ENCODE data around the gene TTLL4.

TTLL4 gene, protein sequence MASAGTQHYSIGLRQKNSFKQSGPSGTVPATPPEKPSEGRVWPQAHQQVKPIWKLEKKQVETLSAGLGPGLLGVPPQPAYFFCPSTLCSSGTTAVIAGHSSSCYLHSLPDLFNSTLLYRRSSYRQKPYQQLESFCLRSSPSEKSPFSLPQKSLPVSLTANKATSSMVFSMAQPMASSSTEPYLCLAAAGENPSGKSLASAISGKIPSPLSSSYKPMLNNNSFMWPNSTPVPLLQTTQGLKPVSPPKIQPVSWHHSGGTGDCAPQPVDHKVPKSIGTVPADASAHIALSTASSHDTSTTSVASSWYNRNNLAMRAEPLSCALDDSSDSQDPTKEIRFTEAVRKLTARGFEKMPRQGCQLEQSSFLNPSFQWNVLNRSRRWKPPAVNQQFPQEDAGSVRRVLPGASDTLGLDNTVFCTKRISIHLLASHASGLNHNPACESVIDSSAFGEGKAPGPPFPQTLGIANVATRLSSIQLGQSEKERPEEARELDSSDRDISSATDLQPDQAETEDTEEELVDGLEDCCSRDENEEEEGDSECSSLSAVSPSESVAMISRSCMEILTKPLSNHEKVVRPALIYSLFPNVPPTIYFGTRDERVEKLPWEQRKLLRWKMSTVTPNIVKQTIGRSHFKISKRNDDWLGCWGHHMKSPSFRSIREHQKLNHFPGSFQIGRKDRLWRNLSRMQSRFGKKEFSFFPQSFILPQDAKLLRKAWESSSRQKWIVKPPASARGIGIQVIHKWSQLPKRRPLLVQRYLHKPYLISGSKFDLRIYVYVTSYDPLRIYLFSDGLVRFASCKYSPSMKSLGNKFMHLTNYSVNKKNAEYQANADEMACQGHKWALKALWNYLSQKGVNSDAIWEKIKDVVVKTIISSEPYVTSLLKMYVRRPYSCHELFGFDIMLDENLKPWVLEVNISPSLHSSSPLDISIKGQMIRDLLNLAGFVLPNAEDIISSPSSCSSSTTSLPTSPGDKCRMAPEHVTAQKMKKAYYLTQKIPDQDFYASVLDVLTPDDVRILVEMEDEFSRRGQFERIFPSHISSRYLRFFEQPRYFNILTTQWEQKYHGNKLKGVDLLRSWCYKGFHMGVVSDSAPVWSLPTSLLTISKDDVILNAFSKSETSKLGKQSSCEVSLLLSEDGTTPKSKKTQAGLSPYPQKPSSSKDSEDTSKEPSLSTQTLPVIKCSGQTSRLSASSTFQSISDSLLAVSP

DNA sequence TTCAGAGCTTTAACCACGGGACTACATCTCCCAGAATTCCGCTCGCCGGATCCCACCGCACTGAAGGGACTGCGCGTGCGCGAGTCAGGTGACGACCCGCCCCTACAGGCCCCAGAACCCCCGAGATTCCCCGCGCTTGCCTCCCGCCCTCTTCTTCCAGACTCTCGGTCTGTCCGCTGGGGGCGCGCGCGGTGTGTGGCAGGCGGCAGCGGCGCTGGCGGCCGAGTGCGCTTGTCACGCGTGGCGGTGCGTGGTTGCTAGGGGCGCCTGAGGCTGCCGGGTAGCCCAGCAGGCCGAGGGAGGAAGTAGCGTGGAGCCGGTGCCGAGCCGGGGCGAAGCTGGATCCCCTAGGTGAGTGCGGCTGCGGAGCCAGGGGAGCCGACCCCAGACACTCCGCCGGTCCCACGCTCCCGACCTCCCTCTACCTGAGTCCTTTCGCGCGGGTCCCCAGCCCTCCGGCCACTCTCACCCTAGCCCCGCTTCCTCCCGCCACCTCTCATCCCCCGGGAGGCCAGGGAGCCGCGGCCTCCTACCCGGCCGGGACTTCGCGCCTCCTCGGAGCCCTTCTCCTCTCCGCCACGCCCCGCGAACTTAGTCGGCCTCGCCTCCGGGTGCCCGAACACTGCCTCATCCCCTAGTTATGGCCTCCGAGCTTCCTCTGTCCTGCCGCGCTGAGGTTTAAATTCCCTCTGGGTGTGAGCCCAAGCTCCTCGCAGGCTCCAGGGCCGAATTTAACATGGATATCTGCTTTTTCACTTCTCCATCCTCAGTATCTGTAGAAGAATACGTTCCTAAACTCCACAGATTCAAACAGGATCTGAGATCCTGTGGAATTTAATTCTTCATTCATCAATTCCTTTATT, at the start of gene TTLL4:
Gene TTLL4, plus strand, starts transcription at position 149 of the 863 bp plus-strand sequence. CDS start 26,842 bp downstream, outside the sequence.
- DNase-seq (ENCODE audit: low spot score) = peak; percentile 97

DNA sequence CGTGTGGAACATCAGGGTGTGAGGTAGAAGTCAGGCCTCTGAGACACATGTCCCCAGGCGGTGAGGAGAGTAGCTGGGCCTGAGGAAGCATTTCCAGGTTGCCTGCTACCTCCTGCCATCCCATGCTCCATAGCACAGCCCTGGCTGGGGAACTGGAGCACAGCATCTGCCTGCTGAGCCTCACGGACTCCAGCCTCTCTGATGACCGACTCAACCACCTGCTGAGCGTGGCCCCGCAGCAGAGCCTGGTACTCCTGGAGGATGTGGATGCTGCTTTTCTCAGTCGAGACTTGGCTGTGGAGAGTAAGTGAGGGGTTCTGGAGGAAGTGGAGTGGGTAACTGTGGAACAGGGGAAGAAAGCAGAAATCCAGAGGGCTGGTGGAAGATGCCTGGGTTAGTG, 48.3 kb upstream of the TTLL4 start:
- DNase-seq (ENCODE audit: low spot score) = no peak

DNA sequence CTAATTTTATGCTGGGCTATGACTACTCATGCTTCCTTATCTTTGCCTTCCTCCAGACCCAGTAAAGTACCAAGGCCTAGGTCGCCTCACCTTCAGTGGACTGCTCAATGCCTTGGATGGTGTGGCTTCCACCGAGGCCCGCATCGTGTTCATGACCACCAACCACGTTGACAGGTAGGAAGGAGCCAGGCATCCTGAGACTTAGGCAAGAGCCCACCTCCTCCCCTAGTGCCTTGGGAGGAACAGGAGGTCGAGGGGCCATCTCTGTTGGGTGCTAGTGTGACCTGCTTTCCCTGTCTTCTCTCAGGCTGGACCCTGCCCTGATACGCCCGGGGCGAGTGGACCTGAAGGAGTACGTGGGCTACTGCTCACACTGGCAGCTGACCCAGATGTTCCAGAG, 47.8 kb upstream of the TTLL4 start:
- no peak for DNase-seq (ENCODE audit: low spot score)

DNA sequence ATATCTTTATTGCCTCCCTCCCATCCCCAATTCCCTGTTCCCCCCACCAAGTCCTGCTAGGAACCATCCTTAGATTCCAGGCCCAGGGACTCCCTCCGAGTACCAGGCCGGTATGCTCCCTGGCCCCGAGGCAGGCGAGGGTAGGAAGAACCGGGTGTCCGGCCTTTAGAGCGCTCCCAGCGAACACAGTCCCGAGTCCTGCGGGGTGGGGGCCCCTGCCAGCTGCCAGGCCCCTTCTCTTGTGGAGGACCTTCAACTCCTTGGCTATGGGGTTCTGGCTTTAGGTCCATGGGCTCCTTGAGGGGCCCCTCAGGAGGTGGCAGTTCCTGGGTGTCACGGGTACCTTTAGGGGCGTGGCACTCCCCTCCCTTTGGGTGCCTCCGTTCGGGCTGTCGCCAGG, 46.7 kb upstream of the TTLL4 start:
- DNase-seq (ENCODE audit: low spot score) = no peak

DNA sequence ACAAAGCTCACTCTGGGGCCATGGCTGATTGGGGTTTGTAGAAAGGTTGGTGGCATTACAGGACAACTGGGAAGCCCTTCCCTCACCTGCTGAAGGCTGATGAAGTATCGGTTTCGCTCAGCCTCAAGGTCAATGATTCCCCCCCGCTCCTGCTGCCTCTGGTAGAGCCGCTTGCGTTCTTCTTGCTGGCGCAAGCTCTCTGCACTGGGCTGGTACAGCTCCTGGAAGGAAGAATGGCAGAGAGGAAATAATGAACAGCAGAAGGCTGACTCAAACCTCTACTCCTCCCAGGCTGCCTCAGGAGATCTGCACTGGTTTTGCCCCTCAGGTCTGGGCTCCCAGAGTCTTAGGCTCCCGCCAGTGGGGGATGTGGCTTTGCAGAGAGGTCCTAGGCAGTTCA, 46.0 kb upstream of the TTLL4 start:
- DNase-seq (ENCODE audit: low spot score) = no peak

DNA sequence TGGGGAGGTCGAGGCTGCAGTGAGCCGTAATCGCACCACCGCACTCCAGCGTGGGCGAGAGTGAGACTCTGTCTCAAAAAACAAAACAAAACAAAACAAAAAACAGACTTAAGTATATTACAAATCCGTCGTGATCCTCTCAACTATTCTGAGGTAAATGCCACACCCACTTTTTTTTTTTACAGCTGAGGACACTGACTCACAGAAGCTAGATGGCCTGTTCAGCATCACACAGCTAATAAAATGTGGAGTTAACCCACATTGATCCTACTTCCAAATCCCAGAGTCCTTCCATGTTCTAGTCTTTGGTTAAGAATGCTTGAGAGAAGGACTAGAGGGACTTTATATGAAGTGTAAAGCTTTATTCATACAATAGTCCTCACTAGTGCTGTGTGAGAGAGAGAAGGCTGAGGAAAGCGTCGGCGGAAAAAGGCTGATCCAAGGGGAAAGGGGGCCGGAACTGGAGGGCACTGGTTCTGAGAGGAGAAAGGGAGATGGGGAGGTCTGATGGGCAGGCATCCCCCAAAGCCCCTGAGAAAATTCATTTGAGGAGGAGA, 39.5 kb upstream of the TTLL4 start:
- DNase-seq (ENCODE audit: low spot score) = no peak

DNA sequence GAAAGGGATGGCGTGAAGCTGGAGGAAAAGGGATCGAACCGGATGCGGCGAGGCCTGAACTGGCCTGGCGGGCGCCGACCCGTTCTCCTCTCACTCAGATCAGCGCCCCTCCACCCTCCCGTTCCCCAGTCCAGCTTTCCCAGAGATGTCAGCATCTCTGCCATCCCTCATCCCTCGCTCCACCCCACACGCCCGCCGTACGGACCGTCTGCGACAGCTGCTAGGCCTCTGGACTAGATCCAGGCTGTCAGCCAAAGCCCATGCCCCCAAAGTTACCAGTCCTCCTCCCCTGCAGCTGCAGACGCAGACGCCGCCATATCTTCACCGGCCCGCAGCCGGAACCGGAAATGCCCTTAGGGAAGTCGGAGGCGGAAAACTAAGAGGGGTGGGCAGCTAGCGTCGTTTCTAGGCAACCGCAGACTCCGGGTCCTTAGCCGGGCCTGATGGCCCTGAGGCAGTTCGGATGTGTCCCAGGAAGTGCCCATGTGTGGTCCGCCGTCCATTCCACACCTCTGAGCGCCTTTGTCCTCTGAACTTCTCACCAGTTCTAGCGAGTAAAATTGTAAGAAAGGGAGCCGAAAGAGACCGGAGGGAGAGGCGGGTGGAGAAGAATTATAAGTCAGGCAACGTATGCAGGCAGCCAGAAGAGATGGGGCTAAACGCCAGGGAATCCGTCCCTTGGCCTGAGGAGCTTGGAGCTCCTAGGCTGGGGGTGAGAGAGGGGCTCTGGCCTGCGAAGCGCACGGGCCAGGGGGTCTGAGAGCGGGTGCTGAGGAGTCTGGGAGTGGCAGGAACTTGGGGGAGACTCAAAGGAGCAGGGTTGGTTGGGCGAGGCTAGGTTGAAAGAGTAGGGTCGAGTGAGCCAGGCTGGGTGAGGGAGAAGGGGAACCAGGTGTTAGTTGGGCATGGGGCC, 38.7 kb upstream of the TTLL4 start, which contains the start of the genes RNF25 and STK36:
Gene RNF25, minus strand, starts transcription at position 349 of the 913 bp plus-strand sequence. Its CDS starts 32 bp downstream, at position 317.
Gene STK36, plus strand, starts transcription at position 433 of the 913 bp plus-strand sequence. CDS start 744 bp downstream, outside the sequence.
- peak; percentile 90 for DNase-seq (ENCODE audit: low spot score)

DNA sequence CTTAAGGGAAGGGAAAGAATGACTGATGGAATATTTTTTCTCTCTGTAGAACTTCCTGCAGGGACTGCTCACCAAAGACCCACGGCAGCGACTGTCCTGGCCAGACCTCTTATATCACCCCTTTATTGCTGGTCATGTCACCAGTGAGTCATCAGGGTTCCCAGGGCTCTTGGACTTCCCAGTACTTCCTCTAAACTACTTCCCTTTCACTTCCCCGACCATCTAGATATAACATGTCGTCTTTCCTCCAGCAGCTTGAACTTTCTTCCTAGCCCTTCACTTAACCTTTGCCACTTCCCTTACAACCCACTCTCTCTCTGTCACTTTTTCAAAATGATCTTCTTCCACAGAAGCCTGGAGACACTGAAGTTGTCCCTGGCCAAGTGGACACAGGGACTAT, 31.5 kb upstream of the TTLL4 start:
- DNase-seq (ENCODE audit: low spot score) = peak; percentile 74

DNA sequence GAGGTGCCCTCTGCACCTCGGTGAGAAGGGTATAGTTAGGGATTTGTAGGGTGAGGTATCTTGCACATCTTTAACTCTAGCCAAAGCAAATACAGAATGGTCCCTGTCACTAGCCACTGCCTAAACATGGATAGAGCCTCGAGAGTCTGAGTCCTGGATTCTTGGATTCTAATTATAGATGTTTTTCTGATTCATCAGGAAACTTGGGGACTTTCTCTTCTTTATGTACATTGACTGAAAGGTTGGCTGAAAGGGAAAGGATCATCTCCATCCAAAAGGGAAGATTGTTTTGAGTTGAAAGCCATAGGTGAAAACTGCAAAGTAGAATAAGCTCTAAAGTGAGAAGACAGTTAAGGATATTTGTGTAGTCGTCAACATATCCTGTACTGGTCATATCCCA, 30.6 kb upstream of the TTLL4 start:
- no peak for DNase-seq (ENCODE audit: low spot score)

DNA sequence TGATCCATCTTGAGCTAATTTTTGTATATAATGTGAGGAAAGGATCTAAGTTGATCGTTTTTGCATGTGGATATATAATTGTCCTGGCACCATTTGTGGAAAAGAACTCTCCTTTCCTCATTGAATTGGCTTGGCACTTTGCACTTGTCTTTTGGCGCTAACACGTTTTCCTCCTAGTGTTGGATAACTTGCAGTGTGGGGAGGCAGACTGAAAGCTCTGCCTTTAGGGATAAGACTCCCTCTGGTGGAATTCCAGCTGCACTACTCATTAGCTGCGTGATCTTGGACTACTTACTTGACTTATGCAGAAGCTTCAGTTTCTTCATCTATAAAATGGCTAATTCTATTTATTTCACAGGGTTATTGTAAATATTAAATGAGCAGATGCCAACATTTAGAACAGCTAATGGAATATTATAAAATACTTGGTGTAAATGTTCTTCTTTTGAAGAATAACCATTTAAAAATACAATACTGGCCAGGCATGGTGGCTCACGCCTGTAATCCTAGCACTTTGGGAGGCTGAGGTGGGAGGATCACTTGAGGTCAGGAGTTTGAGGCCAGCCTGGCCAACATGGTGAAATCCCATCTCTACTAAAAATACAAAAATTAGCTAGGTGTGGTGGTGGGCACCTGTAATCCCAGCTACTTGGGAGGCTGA, 23.1 kb upstream of the TTLL4 start:
- DNase-seq (ENCODE audit: low spot score) = peak; percentile 64

DNA sequence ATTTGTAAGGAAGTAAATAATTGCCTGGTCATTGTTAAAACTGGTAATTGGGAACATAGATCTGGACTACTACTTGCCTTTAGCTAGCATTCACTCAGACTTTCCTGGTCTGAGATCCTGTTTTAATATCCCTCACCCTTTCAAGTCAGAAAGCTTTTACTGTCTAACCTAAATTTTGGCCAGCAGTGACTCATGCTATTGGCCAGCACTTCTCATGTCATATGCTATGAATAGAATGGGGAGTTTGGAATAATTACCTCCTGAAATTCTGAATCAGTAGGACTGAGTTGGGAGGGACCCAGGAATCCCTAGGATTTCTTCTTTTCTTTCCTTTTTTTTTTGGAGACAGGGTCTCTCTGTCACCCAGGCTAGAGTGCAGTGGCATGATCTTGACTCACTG, 19.4 kb upstream of the TTLL4 start:
- no peak for DNase-seq (ENCODE audit: low spot score)

DNA sequence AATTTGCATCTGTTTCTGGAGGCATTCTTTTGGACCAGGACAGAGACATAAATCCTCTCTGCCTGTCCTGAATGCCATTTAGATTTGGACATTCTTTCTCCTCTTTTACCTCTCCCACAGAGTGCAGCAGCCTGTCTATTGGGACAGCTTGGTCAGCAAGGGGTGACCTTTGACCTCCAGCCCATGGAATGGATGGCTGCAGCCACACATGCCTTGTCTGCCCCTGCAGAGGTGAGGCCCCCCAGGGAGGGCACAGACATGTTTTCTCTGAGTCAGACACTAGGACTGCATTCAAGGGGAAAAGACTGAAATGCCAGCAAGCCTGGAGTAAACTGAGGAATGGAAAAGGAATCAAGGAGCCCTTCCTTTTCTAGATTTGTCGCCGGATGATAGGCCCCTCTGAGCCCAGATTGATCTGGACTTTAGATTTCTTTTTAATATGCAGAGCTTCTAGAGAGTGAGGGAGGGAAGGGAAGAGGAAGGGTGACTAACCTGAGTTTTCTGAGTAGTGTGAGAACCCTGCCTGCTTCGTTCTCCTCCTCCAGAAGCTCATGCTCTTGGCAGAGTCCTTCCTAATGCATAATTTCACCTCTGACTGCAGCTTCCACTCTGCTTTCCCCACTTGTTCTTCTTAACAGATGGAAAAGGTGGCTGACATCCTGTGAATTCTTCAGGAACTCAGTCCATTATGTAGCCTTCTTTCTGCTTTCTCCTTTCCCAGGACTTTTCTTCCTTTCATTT, 16.1 kb upstream of the TTLL4 start:
- DNase-seq (ENCODE audit: low spot score) = no peak

DNA sequence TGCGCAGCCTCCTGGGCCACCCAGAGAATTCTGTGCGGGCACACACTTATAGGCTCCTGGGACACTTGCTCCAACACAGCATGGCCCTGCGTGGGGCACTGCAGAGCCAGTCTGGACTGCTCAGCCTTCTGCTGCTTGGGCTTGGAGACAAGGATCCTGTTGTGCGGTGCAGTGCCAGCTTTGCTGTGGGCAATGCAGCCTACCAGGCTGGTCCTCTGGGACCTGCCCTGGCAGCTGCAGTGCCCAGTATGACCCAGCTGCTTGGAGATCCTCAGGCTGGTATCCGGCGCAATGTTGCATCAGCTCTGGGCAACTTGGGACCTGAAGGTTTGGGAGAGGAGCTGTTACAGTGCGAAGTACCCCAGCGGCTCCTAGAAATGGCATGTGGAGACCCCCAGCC, 11.8 kb upstream of the TTLL4 start:
- no peak for DNase-seq (ENCODE audit: low spot score)

DNA sequence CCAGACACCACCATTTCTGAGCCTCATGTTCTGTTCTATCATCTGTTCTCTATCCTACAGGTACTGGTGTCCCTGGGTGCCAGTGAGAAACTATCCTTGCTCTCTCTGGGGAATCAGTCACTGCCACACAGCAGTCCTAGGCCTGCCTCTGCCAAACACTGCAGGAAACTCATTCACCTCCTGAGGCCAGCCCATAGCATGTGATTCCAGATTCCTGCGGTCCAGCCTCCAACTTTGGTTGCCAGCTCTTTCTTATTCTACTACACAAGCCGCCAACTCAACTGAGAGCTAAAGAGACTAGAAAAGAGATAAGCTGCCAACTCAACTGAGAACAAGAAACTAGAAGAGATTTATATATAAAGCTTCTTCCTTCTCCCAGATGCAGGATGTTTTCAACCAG, 8.8 kb upstream of the TTLL4 start:
- DNase-seq (ENCODE audit: low spot score) = no peak

DNA sequence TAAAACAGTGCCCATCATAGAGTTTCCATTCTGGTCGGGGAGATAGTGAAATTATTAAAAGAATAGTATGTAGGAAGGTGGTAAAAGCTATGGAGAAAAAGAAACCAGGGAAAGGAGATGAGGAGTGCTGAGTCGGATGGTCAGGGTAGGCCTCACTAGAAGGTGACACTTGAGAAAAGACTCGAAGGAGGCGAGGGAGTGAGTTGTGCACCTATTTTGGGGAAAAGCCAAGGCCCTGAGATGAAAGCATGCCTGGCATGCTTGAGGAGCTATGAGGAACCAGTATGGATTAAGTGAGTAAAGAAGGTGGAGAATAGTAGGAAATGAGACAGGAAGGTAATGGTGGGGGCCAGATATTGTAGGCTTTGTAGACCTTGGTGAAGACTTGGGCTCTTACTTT, 7.3 kb upstream of the TTLL4 start:
- no peak for DNase-seq (ENCODE audit: low spot score)

DNA sequence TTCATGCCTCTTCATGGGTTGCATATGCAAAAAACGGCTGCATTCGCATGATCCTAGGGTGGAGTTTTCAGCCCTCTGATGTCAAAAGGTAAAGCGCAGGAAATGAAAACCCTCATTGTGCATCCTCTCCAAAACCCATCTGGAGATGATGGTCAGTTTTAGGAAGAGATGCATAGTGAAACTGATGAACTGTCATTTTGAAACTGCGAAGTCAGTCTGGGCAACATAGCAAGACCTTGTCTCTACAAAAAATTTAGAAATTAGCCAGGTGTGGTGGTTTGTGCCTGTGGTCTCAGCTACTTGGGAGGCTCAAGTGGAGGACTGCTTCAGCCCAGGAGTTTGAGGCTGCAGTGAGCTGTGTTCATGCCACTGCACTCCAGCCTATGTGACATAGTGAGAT, 2.5 kb upstream of the TTLL4 start:
- no peak for DNase-seq (ENCODE audit: low spot score)

DNA sequence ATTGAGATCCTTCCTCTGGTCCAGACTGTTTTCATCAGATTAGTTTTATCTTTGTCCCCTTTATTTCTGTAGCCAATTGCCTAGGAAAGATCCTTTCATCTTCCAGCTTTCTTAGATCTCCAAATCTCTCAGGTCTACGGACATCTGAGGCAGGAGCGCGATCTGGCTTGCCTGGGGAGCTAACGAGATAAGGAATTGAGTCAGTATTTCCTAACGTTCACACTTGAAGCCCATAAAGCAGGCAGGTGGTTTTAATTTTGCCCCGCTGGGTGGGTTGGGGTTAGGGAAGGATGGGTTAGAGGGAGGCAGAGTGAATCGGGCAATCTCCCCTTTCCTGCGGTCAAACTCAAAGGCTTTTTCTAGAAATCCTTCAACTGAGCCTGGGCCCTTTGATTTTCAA, 727 bp upstream of the TTLL4 start:
- DNase-seq (ENCODE audit: low spot score) = no peak

DNA sequence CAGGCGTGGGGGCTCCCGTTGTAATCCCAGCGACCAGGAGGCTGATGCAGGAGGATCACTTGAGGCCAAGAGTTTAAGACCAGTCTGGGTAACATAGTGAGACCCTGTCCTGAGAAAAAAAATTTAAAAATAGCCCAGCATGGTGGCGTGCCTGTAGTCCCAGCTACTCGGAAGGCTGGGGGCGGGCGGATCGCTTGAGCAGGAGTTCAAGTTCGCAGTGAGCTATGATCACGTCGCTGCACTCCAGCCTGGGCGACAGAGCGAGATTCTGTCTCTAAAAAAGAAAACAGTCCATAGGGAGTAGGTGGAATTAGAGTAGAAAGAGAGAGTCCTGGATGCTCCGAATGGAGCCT, 325 bp upstream of the TTLL4 start:
- DNase-seq (ENCODE audit: low spot score) = no peak

DNA sequence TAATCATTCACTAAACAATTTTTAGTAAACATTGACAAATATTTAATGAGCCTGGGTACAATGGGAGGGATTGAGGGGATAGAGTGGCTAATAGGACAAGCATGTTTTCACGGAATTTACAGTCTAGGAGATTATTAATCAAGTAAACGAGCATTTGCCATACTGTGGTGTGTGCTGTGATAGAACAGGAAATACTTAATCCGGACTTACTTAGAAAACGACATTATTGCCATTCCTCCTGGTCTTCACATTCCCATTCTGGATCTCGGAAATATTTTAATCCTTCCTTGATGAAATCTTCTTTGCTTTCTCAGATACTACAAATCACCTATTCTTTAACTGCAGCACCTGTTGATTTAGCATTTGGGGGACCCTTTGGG, 905 bp downstream of the TTLL4 start:
- DNase-seq (ENCODE audit: low spot score) = no peak

Measured in kidney capillary endothelial cell (primary cell).